ENCODE measurements around the gene SPOCK1.
"Not testable (repeated sequence)": the region's sequence is repeated elsewhere in the genome, so short reads cannot be mapped to it uniquely, and the experiment has no call there.

SPOCK1 gene

DNA sequence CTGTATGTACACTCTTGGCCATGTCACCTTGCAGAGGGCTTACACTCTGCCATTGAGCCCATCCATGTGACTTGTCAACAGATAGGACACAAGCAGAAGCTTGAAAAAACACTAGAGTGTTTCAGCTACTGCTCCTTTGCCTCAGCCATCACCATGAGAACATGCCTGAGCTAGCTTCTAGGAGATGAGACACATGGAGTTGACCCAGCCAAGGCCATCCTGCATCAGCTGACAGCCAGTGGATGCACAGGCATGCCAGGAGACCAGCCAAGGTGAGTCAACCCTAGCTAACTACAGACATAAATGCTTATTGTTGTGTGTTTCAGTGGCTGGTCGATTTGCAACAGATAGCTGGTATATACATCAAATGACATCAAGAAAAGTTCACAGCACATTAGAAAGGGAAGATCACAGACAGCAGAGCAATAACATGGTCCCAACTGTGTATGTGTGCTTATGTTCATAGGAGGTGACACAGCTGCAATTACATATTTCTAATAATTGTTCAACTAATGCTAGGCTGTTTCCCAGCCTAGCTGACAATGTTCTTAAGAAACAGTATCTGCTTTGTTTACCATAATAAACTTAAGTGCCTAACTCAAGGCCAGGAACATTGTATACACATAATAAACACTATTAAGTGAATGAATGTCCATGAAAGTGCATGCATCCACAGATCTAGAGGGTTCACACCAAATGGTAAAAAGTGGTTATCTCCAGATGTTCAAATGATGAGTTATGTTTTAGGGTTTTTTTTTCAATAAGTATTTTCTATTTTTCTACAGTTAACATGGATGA, 105.7 kb downstream of the SPOCK1 start:
- no peak for DNase-seq

DNA sequence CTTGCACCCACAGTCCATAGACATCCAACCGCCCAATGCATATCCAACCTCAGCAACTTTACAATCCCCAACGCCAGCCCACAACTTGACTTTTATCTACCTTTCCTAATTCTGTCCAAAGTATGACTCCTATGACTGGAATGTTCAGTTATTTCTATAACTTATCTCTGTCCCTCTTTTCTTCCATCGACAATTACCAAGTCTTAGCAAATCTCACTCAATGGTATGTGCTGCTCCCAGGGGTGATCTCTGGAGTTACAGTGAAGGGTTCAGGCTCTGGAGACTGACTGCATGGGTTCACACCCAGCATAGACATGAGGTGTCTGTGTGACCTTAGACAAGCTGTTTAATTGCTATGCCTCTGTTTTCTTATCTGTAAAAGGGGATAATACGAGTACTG, 106.9 kb downstream of the SPOCK1 start:
- no peak for DNase-seq

DNA sequence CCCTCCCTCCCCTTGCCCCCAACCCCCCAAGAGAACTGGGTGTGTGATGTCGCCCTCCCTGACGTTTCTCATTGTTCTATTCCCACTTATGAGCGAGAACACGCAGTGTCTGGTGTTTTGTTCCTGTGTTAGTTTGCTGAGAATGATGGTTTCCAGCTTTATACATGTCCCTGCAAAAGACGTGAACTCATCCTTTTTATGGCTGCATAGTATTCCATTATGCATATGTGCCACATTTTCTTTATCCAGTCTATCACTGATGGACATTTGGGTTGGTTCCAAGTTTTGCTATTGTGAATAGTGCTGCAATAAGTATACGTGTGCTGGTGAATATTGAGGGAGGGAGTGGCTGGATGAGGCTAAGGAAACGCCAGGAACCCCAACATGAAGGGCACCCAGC, 108.1 kb downstream of the SPOCK1 start:
- not testable (repeated sequence) for DNase-seq

DNA sequence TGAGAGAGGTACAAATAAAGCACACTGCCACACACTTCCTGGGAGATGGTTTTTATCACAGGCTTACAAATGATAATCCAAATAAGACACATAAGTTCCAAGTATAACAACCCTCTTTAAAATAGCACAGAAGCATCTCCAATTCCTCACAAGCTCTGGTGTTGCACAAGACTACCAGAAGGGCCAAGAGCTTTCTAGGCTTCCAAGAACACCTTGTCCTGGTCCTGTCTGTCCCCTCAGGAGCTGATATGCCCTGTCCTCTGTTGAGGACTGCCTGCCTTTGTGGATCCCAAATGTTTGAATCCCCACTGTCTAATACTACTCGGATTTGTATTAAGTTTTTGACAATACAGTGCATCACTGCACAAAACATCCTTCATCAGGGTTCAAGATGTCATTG, 110.1 kb downstream of the SPOCK1 start:
- no peak for DNase-seq

DNA sequence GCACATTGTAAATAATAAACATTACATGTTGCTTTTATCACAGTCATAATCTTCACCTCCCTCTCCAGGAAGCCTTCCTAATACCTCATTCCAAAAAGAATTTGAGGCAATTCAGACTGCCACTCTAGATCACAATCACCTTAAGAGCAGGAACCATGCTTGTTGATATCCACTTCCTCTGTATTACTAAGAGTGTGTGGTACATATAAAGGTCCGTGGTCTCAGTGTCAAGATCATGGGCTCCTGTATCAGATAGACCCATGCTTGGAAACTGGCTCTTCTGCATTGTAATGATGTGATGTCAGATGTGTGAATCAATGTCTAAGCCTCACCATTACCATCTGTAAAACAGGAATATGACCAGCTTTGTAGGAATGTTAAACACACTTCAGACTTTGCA, 114.1 kb downstream of the SPOCK1 start:
- DNase-seq: no peak

DNA sequence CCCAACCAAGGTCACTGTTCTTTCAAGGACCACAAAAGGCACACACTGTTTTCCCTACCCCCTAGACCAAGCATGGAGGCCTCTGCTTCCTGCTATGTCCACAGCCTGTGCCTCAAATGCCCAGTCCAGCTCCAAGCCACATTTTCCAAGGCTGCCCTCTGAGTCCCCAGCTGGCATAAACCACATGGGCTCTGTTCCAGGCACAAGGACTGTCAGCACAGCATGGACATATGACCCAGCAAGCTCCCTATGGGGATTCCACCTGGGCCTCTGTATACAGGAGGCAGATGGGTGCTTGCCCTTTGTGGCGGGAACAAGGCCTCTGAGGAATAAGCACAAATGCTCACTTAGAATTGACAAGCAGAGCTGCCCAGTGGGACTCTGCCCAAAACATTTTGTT, 115.2 kb downstream of the SPOCK1 start:
- DNase-seq: no peak

DNA sequence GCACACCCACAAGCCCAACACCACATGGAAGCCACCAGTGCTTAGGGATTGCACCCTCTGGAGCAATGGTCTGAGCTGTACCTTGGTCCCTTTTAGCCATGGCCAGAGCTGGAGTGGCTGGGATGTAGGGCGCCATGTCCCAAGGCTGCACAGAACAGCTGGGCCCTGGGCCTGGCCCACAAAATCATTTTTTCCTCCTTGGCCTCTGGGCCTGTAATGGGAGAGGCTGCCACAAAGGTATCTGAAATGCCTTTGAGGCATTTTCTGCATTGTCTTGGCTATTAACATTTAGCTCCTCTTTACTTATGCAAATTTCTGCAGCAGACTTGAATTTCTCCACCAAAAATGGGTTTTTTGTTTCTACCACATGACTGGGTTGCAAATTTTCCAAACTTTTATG, 117.6 kb downstream of the SPOCK1 start:
- no peak for DNase-seq

DNA sequence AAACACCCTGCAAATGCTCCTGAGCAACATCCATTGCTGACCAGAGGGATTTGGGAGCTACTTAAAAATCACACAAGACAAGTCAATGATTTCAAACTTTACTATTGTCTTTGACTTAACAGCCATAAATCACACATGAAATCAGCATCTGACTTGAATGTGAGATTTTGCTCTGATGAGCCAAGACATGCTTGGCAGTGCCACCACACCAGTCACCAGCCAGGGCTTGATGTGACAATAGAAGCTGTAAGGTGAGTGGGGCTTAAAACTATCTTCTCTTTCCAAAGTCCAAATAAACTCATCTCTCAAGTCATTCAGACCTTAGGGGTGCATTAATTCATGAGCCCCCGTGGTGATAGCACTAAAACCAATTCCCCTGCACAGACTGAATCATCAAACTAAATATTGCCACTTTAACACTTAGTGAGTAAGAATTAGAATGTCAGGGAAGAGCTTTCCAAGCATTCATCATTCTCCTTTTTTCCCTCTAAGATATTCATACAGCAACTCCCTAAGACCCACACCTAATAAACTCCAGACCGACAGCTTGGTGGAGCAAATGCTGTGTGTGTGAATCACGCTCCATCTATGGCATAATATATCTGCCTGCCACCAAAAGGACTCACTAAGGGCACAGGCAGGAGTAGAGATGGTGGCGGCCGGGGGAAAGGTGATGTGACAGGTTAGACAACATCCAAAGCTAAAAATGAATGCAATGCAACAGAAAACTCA, 119.4 kb downstream of the SPOCK1 start:
- no peak for DNase-seq

DNA sequence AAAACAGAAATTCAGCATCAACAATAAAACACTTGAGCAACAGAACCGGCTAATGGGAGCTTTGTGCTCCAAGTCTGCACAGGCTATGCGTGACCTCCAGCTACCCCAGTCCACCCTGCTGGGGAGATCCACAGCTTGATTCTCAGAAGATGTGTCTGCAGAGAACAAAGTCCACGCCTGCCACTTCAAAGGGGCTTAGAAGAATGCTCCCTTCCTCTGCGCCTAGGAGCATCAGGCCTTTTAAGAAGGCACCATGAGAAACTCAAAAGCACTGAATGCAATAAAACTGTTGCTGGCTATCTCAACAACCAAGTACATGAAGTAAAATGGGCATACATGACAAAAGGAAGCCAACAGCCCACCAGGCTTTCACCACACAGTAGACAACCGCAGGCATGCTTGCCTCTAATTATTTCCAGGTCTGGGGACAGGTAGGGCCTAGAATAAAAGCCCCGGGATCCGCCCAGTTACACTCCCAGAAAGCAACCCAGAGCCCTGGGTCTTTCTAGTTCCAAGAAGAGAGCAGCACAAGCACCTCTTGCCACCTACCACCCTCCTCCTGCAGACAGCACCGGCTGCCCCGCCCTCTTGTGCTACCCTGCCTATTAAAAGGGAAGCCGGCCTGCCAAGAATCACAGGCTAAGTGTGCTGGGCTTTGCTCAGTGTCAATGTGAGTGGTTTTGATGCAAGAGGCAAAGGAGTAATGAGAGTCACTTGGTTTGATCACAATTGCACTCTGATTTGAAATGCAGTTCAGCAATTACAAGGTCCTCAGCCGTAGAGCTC, 123.2 kb downstream of the SPOCK1 start:
- DNase-seq: no peak

DNA sequence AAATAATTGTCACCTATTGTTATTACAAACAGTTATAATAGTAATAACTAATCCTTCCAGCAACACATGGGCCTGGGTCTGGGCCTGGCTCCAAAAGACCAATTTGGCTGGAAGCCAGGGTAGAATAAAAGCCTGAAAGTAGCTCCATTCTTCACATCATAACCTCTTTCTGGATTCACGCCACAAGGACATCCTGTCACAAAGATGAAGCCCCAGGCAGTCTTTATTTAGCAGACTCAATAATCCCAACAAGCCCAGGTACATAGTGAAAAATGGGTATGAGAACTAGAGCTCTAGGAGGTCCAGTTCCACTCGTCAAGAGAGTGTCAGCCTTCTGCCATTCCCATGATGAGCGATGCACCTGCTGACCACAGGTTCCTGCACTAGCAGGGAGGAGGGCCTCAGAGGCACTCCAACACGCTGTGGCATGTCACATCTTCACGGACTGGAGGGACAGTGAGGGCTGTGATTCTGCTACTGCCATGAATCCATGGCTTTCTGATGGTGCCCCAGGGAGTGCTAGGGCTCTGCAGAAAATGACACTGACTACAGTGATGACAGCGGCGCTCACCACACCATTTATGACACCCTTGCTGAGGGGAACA, 124.9 kb downstream of the SPOCK1 start:
- no peak for DNase-seq

DNA sequence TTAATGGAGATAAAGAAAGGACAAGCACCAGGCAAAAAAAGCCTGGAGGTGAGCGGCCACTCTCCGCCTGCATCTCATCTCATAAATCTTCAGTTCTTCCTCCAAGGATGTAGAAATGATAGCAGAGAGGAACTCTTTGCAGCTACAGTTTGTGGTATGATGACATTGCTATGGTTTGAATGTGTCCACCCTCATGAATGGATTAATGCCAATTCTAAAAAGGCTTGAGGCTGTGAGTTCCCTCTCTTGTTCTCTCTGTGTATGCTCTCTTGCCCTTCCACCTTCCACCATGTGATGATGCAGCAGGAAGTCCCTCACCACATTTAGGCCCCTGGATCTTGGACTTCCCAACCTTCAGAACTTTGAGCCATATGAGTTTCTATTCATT, 126.4 kb downstream of the SPOCK1 start:
- no peak for DNase-seq

DNA sequence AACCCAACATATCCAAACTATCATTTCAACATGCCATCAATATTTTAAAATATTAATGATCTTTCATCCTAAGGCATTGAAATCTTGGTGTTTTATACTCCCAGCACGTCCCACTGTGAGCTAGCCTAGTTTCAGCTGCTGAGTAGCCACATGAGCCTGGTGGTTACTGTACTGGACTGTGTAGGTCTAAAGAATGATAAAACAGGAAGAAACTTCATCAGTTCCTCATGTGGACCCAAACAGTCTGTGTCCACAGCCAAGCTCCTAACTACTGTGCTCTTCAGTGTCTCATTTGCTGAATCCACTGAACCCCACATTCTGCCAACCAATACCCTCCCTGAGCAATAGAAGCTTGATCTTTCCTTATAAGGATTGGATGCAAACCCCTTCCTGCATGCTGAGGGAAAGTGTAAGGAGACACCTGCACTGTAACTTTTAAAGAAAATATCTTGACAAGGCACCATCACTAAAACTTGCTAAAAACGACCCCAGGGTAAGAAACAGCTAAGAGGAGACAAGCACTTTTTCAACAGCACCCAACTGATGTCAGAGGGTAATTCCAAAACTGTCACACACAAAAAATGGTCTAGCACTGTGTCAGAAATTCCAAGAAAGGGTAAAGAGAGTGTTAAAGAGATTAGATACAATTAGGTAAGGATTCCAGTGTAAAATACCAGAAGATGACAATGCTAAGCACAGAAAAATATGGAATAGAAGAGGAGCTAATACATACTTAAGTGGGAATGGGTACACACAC, 126.9 kb downstream of the SPOCK1 start:
- DNase-seq: no peak

DNA sequence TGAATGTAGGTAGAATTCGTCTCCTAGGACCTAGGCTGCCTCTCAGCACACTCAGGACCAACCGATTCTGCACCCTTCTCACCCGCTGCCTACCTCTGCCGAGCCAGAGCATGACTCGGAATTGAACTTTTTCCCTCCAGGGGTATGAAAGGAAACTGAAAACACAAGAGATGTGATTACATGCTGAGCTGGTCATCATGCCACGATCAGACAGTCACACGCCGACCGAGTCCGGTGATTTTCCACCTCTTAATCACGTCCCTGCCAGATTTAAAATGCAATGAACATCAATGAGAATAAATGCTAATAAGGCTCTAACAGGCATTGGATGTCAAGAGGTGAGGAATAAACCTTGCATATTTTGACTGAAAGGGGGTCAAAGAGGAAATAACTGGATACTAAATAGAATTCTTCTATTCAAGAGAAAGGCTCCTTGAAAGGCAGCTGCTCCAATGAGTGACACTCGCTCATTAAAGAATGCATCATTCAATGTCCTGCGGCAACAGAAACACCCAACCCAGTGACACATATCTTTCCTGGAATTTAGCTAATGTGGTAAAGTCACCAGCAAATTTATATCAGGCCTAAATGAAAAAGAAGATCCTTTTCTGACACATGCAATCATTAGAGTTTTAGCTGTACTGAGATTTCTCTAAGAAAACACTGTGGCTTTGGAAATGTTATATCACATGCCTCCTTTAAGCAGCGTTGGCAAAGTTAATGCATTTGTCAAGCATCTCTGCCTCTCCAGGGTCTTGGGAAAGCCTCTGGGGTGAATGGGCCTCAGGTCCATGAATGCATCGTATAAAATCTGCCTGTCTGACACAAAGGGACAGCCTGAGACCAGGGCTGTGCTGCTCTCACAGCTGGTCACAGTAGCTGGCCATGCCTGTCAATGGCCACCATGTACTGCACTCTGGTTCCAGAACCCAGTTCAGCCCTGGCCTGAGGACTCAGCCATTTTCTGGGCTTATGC, 128.7 kb downstream of the SPOCK1 start:
- no peak for DNase-seq

DNA sequence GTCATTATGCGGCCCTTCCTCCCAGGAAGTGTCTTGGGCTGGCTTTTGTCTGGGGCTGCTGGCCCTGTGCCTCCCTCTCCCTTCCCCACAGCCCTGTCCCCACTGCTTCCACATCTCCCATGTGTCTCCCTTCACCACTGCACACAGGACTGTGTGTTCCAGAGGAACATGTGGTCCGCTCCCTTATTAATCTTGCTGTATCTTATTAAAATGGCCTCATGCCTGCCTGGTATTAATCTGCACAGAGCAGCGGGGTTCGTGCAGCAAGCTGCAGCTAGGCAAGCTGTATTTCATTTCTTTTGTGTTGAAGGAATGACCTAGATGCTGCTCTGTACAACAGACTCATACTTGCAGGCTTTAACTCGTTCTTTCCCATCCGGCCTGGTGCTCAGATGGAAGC, 130.5 kb downstream of the SPOCK1 start:
- DNase-seq: no peak

DNA sequence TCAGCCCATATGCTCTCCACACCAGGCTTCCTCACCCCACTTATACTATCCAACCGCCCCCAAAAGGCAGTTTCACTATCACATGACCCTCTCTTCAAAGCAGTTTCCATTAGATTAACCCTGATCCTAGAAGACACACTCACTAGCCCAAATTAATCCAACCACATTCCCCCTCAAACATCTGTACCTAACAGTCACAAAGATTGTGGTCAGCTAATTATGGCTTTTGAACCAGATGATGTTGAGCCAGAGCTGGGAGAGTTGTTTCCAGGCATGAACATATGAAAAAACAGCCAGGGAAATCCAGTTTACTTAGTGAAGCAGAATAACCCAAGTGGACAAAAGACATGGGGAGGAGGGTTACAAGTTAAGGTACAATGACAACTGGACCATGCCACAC, 131.2 kb downstream of the SPOCK1 start:
- DNase-seq: no peak

DNA sequence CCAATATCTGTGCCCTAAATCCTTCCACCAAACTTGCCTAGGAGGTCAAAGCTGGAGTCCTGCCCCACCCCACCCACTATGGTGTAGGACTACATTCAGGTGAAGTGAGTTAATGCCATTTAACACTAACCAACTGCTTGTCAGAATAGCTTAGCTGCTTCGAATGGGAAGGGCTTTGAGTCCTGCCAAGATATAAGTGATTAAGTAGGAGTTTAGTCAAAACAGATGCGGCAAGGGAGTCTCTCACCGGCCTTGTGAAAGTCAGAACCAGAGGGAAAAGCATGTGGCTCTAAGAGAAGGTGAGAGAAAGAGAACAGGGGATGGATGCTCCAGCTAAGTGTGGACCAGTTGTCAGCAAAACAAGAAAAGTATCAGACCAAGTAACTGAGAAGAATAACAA, 132.6 kb downstream of the SPOCK1 start:
- no peak for DNase-seq

DNA sequence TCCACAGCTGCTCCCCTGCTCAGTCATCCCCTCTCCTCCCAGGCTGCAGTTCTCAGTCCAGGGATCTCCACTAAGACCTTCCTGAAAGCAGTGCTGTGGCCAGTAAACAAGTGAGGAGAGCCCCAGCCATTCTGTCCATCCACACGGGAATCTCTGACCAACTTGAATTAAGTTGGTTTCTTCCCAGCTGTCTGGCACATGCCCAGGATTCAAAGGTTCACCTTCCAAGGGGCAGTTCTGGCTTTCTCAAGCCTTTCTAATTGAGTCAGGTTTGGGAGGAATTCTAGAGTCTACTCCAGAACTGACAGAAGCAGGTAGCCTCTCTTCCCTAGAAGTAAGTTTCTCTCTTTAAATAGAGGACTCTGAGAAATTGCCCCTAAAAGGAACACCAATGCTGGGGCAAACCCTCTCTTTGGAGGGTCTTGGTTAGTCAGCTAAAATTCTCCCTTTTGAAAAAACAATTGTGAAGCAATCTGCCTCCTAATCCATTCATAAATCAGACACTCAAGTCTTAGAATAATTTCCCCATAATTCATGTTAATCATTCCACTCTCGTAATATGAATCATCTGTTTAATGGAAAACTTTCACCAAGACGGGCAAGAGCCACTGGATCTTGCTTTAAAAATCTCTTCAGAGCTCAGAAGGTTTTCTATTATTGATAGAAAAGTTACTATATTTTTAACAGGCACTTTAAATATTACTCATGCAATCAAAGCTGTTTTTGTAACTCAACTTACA, 133.8 kb downstream of the SPOCK1 start:
- DNase-seq: no peak

DNA sequence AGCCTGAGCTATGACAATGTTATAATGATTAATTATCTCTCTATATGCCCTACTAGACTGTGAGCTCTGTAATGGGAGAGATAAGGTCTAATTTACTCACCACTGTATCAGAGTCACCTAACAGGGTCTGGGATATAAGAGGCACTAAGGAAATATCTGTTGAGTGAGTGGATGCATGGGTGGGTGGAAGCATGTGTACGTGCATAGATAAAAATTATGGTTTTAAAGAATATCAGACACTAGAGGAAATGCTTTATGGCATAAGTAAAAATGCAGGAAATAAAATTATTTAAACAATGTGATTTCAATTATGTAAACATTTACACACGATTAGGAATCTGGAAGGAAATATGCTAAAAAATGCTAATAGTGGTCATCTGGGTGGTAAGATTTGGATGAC, 137.8 kb downstream of the SPOCK1 start:
- DNase-seq: no peak

DNA sequence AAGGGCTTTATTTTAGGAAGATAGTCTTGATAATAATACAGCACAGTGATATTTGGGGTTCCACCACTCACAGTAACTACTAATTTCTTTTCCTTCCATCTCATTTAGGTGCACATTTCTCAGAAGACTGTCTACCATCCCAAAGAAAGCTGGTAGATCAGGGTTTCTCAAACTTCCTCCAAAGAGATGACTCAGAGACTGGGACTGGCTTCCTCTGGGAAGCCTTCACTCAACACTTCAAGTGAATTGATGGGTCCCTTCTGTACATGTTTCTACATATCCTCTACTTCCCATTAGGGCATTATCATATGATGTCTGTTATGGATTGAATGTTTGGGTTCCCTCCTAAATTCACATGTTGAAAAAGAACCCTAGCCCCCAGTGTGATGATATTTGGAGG, 138.5 kb downstream of the SPOCK1 start:
- DNase-seq: no peak

DNA sequence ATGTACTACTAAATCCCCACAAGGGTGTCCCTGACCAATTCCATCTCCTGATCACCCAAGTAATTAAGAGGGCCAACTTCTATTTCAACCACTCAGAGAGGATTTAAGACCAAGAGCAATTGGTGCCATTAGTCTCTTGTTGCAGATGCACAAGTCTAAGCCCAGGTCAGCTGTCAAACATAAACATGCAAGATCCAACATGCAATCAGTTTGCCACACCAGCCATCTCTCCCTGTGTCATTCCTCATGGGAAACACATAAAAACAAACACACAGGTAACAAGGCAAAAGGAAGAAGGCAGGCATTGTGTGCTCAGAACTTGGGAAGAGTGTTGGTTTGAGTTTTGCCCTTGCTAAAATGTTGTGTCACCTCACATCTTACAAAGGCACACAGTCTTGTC, 139.2 kb downstream of the SPOCK1 start:
- no peak for DNase-seq

DNA sequence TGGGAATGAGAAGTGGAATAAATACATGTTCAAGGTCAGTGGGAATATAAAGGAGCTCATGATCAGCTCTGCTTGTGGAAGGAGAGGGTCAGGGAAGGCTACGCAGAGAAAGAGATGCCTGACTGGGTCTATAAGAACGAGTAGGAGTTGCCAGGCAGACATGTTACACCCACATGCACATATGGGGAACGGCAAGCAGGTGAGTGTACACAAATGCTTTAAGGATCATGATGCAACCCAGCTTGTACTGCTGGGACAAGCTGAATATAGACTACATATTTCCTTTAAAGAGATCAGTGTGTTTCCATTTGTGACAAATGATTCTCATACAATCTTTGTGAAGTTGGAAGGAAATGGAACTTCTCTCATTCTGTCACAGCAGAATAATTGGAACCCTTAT, 141.7 kb downstream of the SPOCK1 start:
- DNase-seq: no peak
